ENCODE data around the gene CTNNA2.

The CTNNA2 gene

DNA sequence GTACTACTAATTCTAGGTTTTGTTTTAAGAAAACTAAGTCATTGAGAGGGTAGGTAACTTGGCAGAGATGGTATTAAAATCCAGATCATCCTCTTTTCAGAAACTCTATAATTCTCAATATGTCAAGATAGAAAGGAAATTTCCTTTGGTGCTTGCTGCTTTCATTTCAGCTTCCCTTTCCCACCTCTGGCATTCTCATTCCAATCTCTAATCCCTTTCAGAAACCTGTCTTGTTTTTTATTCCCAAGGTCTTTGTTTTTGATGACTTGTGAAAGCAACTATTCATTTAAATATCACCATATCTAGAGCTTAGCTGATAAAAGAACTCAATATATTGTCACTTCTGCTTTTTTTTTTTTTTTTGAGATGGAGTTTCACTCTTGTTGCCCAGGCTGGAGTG lies 1034.5 kb downstream of the CTNNA2 start:
- Histone ChIP-seq H3K9ac (ENCODE audit: low read depth, low read length) (no peak overlapping the region), H3K36me3 (ENCODE audit: insufficient read depth, low read length) (no peaks in the 10 kb centered on the region), H3K79me2 (ENCODE audit: insufficient read depth, low read length) (no peaks in the 10 kb centered on the region), H3K9me3 (ENCODE audit: insufficient read depth, low read length, severe bottlenecking) (no peaks in the 10 kb centered on the region), H3K27me3 (ENCODE audit: insufficient read depth, low read length, poor library complexity) (no peaks in the 10 kb centered on the region), H3K4me2 (ENCODE audit: insufficient read depth, low read length) (no peak overlapping the region), H3K4me1 (ENCODE audit: insufficient read depth, low read length) (no peaks in the 10 kb centered on the region), H3K4me3 (ENCODE audit: low read depth in 1 of 2, low read length in 2 of 2) (no peak overlapping the region), H4K20me1 (ENCODE audit: insufficient read depth, low read length) (no peaks in the 10 kb centered on the region), H3K27ac (ENCODE audit: low read length) (no peak overlapping the region), H2AFZ (ENCODE audit: low read depth, low read length) (no peak overlapping the region)
- DNase-seq (no peak), ATAC-seq (ENCODE audit: insufficient read depth, low read depth) (no peak)
- TF ChIP-seq, protein P1, sequence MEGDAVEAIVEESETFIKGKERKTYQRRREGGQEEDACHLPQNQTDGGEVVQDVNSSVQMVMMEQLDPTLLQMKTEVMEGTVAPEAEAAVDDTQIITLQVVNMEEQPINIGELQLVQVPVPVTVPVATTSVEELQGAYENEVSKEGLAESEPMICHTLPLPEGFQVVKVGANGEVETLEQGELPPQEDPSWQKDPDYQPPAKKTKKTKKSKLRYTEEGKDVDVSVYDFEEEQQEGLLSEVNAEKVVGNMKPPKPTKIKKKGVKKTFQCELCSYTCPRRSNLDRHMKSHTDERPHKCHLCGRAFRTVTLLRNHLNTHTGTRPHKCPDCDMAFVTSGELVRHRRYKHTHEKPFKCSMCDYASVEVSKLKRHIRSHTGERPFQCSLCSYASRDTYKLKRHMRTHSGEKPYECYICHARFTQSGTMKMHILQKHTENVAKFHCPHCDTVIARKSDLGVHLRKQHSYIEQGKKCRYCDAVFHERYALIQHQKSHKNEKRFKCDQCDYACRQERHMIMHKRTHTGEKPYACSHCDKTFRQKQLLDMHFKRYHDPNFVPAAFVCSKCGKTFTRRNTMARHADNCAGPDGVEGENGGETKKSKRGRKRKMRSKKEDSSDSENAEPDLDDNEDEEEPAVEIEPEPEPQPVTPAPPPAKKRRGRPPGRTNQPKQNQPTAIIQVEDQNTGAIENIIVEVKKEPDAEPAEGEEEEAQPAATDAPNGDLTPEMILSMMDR (IDR thresholded peaks at IDR 0.05; ENCODE audit: borderline replicate concordance, extremely low read depth, low read length, poor library complexity, severe bottlenecking) = no peak
- TF ChIP-seq EZH2 (IDR thresholded peaks at IDR 0.05; ENCODE audit: borderline replicate concordance, low read depth, low read length, severe bottlenecking) = no peak

DNA sequence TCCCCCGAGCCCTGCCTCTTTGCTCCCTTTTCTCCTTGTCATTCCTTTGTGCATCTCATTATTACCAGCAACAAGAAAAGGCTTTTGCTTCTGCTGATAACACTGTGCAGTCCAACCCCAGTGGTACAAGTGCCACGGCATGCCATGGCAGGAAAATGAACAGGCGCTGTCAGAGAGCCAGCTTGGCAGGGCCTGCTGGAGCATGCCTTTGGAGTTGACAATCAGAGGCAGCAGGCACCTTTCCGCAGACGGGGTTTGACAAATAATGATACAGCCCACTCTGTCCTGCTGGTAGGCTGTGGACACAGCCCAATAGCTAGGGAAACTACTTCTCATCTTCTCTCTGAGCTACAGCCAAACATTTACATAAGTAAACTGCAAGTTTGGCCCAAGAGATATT lies 1035.6 kb downstream of the CTNNA2 start:
- no peaks in the 10 kb centered on the region for H3K27me3 ChIP-seq (ENCODE audit: insufficient read depth, low read length, poor library complexity)
- no peaks in the 10 kb centered on the region for H4K20me1 ChIP-seq (ENCODE audit: insufficient read depth, low read length)
- ATAC-seq (ENCODE audit: insufficient read depth, low read depth) = no peak
- no peaks in the 10 kb centered on the region for H3K9me3 ChIP-seq (ENCODE audit: insufficient read depth, low read length, severe bottlenecking)
- H2AFZ ChIP-seq (ENCODE audit: low read depth, low read length) = no peak overlapping the region
- DNase-seq = no peak
- H3K27ac ChIP-seq (ENCODE audit: low read length) = no peak overlapping the region
- no peaks in the 10 kb centered on the region for H3K36me3 ChIP-seq (ENCODE audit: insufficient read depth, low read length)
- H3K4me3 ChIP-seq (ENCODE audit: low read depth in 1 of 2, low read length in 2 of 2) = no peak overlapping the region
- no peaks in the 10 kb centered on the region for H3K4me1 ChIP-seq (ENCODE audit: insufficient read depth, low read length)
- H3K4me2 ChIP-seq (ENCODE audit: insufficient read depth, low read length) = no peak overlapping the region
- TF ChIP-seq EZH2 (IDR thresholded peaks at IDR 0.05; ENCODE audit: borderline replicate concordance, low read depth, low read length, severe bottlenecking) = no peak
- TF ChIP-seq, protein P1 (IDR thresholded peaks at IDR 0.05; ENCODE audit: borderline replicate concordance, extremely low read depth, low read length, poor library complexity, severe bottlenecking) = no peak
- H3K79me2 ChIP-seq (ENCODE audit: insufficient read depth, low read length) = no peaks in the 10 kb centered on the region
- H3K9ac ChIP-seq (ENCODE audit: low read depth, low read length) = no peak overlapping the region

- H3K79me2 ChIP-seq (ENCODE audit: insufficient read depth, low read length) = no peaks in the 10 kb centered on the region
- H4K20me1 ChIP-seq (ENCODE audit: insufficient read depth, low read length) = no peaks in the 10 kb centered on the region
These were observed 1037.0 kb downstream of the CTNNA2 start for GRCh38 chr2:80549901-80550300.

More at GRCh38 chr2:80549901-80550300, 1037.0 kb downstream of the CTNNA2 start:
- H3K36me3 ChIP-seq (ENCODE audit: insufficient read depth, low read length) = no peaks in the 10 kb centered on the region
- DNase-seq = no peak
- no peak overlapping the region for H3K9ac ChIP-seq (ENCODE audit: low read depth, low read length)
- no peak overlapping the region for H3K27ac ChIP-seq (ENCODE audit: low read length)
- H3K4me3 ChIP-seq (ENCODE audit: low read depth in 1 of 2, low read length in 2 of 2) = no peak overlapping the region
- no peak for ATAC-seq (ENCODE audit: insufficient read depth, low read depth)
- no peaks in the 10 kb centered on the region for H3K9me3 ChIP-seq (ENCODE audit: insufficient read depth, low read length, severe bottlenecking)
- H3K4me2 ChIP-seq (ENCODE audit: insufficient read depth, low read length) = no peak overlapping the region
- no peak overlapping the region for H2AFZ ChIP-seq (ENCODE audit: low read depth, low read length)
- H3K4me1 ChIP-seq (ENCODE audit: insufficient read depth, low read length) = no peaks in the 10 kb centered on the region
- H3K27me3 ChIP-seq (ENCODE audit: insufficient read depth, low read length, poor library complexity) = no peaks in the 10 kb centered on the region
- TF ChIP-seq, protein P1 (IDR thresholded peaks at IDR 0.05; ENCODE audit: borderline replicate concordance, extremely low read depth, low read length, poor library complexity, severe bottlenecking) = no peak
- no peak for TF ChIP-seq EZH2 (IDR thresholded peaks at IDR 0.05; ENCODE audit: borderline replicate concordance, low read depth, low read length, severe bottlenecking)
